PC-9 (cell line): ENCODE measurements around the gene SIRT2. TPM values are rescaled to one million over a fixed set of nuclear protein-coding genes. Genes with fewer than 3 reads are reported as not detected.

Experiments used
- BruUV-seq: library from RNA; stranded (reverse); fragments of 400-500 nt; replicated peaks from 2 replicates; lab custom pipeline; 2021; lab: Mats Ljungman, UMichigan
- CTCF ChIA-PET: fragments of 300-600 bp; sonication (Branson Sonifier 250); formaldehyde crosslinking; loops from one replicate; lab custom pipeline; 2022; ENCODE audit warnings: antibody characterized with exemption; lab: Charles Lee
- POLR2A ChIA-PET: fragments of 300-600 bp; sonication (Branson Sonifier 250); formaldehyde crosslinking; loops from one replicate; lab custom pipeline; 2022; ENCODE audit warnings: antibody characterized with exemption; ENCODE audit not compliant: unreplicated experiment; lab: Charles Lee
- DNase-seq, 2 experiments: peaks; one replicate each; pipeline versions ENCODE4 v3.0.0 to v3.0.0-alpha.2; 2015 to 2022; ENCODE audit warnings: mixed read lengths in 1 of 2
- H2AFZ ChIP-seq: fragments of 200-600 bp; sonication (generic); 2 replicates; pipeline ENCODE4 v1.8.1; 2017; ENCODE audit warnings: antibody characterized with exemption
- H3F3A ChIP-seq: fragments of 200-600 bp; sonication (generic); 2 replicates; pipeline ENCODE4 v1.8.1; 2017; ENCODE audit warnings: antibody characterized with exemption, mild to moderate bottlenecking, low read depth; ENCODE audit not compliant: insufficient read depth
- H3K27ac ChIP-seq: fragments of 200-600 bp; sonication (generic); 2 replicates; pipeline ENCODE4 v1.6.1; 2016; ENCODE audit warnings: mixed run types
- H3K27me3 ChIP-seq: fragments of 200-600 bp; sonication (generic); 2 replicates; pipeline ENCODE4 v1.6.1; 2016; ENCODE audit warnings: low read depth, mixed run types; ENCODE audit not compliant: insufficient read depth
- H3K36me3 ChIP-seq: fragments of 200-600 bp; sonication (generic); 2 replicates; pipeline ENCODE4 v1.6.1; 2016; ENCODE audit warnings: low read depth, mixed run types
- H3K4me1 ChIP-seq: fragments of 200-600 bp; sonication (generic); replicated peaks from 2 replicates; pipeline ENCODE4 v1.6.1; 2016; ENCODE audit warnings: mixed run types; ENCODE audit not compliant: insufficient read depth
- H3K4me2 ChIP-seq: fragments of 200-600 bp; sonication (generic); 2 replicates; pipeline ENCODE4 v1.6.1; 2017; ENCODE audit warnings: mixed run types
- H3K4me3 ChIP-seq: fragments of 200-600 bp; sonication (generic); 2 replicates; pipeline ENCODE4 v1.6.1; 2016; ENCODE audit warnings: mixed run types
- H3K79me2 ChIP-seq: fragments of 200-600 bp; sonication (generic); 2 replicates; pipeline ENCODE4 v1.6.1; 2017; ENCODE audit warnings: low read depth, mixed run types
- H3K9me2 ChIP-seq: fragments of 200-600 bp; sonication (generic); 2 replicates; pipeline ENCODE4 v1.8.1; 2017; ENCODE audit warnings: mild to moderate bottlenecking; ENCODE audit not compliant: insufficient read depth
- H3K9me3 ChIP-seq: fragments of 200-600 bp; sonication (generic); 2 replicates; pipeline ENCODE4 v1.8.1; 2016; ENCODE audit warnings: low read depth; ENCODE audit not compliant: insufficient read depth
- H4K20me1 ChIP-seq: fragments of 200-600 bp; sonication (generic); 2 replicates; pipeline ENCODE4 v1.8.1; 2017; ENCODE audit not compliant: insufficient read depth
- EZH2 ChIP-seq: fragments of 200-600 bp; sonication (generic); IDR thresholded peaks from 2 replicates; pipeline ENCODE4 v1.8.0; 2017; ENCODE audit warnings: antibody characterized with exemption, low read depth
- intact Hi-C: fragments of 100-400 bp; cut with micrococcal nuclease; formaldehyde crosslinking; loops from one replicate; pipeline ENCODE4 v1.10.0; 2022; ENCODE audit not compliant: unreplicated experiment
- total RNA-seq: library from RNA; stranded (reverse); gene quantifications from 2 replicates; pipeline ENCODE4 v1.2.3, GENCODE V29; 2021
- TF ChIP-seq, protein P1 (sequence below): fragments of 200-600 bp; sonication (generic); conservative IDR thresholded peaks from 2 replicates; pipeline ENCODE4 v1.6.1; 2017; ENCODE audit warnings: mixed run types, antibody characterized with exemption, mild to moderate bottlenecking, moderate library complexity

SIRT2 gene
- total RNA-seq, 1 experiment from 2014 or later: 32.9 TPM

DNA sequence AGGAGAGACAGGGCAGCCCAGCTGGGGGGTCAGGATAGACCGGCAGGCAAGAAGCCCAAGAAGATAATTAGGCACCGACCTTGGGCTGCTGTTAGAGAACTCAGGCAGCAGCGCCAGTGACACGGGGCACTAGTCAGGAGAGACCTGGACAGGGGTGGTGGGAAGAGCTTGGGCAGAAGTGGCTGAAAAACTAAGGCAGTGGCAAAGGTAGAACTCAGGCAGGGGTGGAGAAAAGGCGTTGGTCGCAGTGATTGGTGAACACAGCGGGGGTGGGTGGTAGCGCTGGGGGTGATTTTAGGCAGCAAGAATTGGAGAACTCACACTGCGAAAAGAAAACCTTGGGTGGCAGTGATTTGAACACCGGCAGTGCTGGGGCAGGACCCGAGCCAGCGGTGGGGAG, 8.3 kb upstream of the SIRT2 start:
- Histone ChIP-seq H3K9me2 (no peaks in the 10 kb centered on the region), H3F3A (peaks cover under 1% of the 10 kb centered on the region; the same call in 1 of the 2 replicates), H2AFZ (no peak overlapping the region), H3K4me3 (no peak overlapping the region), H3K4me2 (no peak overlapping the region), H4K20me1 (no peaks in the 10 kb centered on the region), H3K36me3 (no peaks in the 10 kb centered on the region), H3K27ac (no peak overlapping the region), H3K27me3 (no peaks in the 10 kb centered on the region), H3K9me3 (no peaks in the 10 kb centered on the region), H3K79me2 (0 out of 2 replicates have a peak, but pooled peaks cover 2% of the 10 kb centered on the region), H3K4me1 (no peaks in the 10 kb centered on the region)
- CTCF ChIA-PET: no interaction called here
- no TSS peak for BruUV-seq
- no peak for DNase-seq
- POLR2A ChIA-PET: no interaction called here
- TF ChIP-seq, protein P1, sequence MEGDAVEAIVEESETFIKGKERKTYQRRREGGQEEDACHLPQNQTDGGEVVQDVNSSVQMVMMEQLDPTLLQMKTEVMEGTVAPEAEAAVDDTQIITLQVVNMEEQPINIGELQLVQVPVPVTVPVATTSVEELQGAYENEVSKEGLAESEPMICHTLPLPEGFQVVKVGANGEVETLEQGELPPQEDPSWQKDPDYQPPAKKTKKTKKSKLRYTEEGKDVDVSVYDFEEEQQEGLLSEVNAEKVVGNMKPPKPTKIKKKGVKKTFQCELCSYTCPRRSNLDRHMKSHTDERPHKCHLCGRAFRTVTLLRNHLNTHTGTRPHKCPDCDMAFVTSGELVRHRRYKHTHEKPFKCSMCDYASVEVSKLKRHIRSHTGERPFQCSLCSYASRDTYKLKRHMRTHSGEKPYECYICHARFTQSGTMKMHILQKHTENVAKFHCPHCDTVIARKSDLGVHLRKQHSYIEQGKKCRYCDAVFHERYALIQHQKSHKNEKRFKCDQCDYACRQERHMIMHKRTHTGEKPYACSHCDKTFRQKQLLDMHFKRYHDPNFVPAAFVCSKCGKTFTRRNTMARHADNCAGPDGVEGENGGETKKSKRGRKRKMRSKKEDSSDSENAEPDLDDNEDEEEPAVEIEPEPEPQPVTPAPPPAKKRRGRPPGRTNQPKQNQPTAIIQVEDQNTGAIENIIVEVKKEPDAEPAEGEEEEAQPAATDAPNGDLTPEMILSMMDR: no peak
- no peak for TF ChIP-seq EZH2
- intact Hi-C loops: no loop called here

DNA sequence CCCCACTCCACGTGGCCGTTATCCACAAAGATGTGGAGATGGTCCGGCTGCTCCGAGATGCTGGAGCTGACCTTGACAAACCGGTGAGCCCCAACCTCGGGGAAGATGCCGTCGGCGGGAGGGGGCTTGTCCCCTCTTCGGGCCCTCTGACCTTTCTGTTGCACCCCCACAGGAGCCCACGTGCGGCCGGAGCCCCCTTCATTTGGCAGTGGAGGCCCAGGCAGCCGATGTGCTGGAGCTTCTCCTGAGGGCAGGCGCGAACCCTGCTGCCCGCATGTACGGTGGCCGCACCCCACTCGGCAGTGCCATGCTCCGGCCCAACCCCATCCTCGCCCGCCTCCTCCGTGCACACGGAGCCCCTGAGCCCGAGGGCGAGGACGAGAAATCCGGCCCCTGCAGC, 7.8 kb upstream of the SIRT2 start:
- intact Hi-C loops: no loop called here
- no peak overlapping the region for H3K4me2 ChIP-seq
- TF ChIP-seq EZH2: no peak
- TF ChIP-seq, protein P1: no peak
- H3K36me3 ChIP-seq: no peaks in the 10 kb centered on the region
- H3F3A ChIP-seq: no peaks in the 10 kb centered on the region
- H4K20me1 ChIP-seq: no peaks in the 10 kb centered on the region
- H3K27ac ChIP-seq: no peak overlapping the region
- no peaks in the 10 kb centered on the region for H3K9me3 ChIP-seq
- H2AFZ ChIP-seq: no peak overlapping the region
- 0 out of 2 replicates have a peak, but pooled peaks cover 5% of the 10 kb centered on the region for H3K79me2 ChIP-seq
- no peaks in the 10 kb centered on the region for H3K27me3 ChIP-seq
- no peaks in the 10 kb centered on the region for H3K4me1 ChIP-seq
- no peak for DNase-seq
- POLR2A ChIA-PET: no interaction called here
- H3K9me2 ChIP-seq: no peaks in the 10 kb centered on the region
- no peak overlapping the region for H3K4me3 ChIP-seq
- no TSS peak for BruUV-seq
- CTCF ChIA-PET: interaction anchor here (0.6 kb wide), 1 partner anchor 949 kb away, joined by 3 read pairs; no protein-coding TSS in a partner anchor

DNA sequence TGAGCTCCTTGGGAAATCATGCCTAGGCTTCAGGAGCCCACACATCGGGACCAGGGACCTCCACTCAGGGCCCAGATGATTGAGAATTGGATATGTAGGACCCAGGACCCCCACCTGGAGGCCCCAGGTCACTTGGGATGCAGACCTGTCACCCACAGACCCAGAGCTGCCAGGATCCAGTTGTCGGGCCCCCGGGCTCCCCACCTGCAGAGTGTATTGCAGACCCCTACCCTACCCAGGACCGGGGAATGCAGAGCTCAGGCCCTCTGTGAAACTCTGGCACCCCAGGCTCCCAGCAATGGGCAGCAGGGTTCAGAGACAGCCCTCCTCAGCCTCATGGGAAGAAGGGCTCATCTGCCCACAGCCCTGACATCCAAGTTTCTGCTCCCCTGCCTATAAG, 6.2 kb upstream of the SIRT2 start:
- Histone ChIP-seq H2AFZ (no peak overlapping the region), H3K9me3 (0 out of 2 replicates have a peak, but pooled peaks cover 3% of the 10 kb centered on the region), H3K4me3 (no peak overlapping the region), H3F3A (no peaks in the 10 kb centered on the region), H3K27me3 (no peaks in the 10 kb centered on the region), H3K27ac (no peak overlapping the region), H3K36me3 (no peaks in the 10 kb centered on the region), H3K79me2 (peaks cover 17% of the 10 kb centered on the region), H4K20me1 (no peaks in the 10 kb centered on the region), H3K4me1 (peaks cover 7% of the 10 kb centered on the region), H3K9me2 (no peaks in the 10 kb centered on the region), H3K4me2 (no peak overlapping the region)
- ChIA-PET POLR2A (interaction anchor here (0.6 kb wide), 1 partner anchor 639 kb away, joined by 4 read pairs; no protein-coding TSS in a partner anchor), CTCF (interaction anchor here (0.7 kb wide), 1 partner anchor 272 kb away, joined by 12 read pairs; no protein-coding TSS in a partner anchor)
- DNase-seq: no peak
- no peak for TF ChIP-seq EZH2
- TF ChIP-seq, protein P1: no peak
- intact Hi-C loops: no loop called here
- no TSS peak for BruUV-seq
